Esophagus muscularis mucosa (tissue), 3 donors: ENCODE results near the gene DAPK2.

Source experiments
- CTCF ChIP-seq, 3 experiments: fragments of 200-600 bp in 2 of 3; fragments of 450-650 bp in 1 of 3; sonication (generic) in 2 of 3; IDR thresholded peaks; one replicate each; pipeline ENCODE4 v1.5.1; 2017 to 2019; ENCODE audit warnings: antibody characterized with exemption in 3 of 3, mild to moderate bottlenecking in 2 of 3, moderate library complexity in 1 of 3
- POLR2A ChIP-seq: fragments of 450-650 bp; IDR thresholded peaks from one replicate; pipeline ENCODE4 v1.6.1; 2017; ENCODE audit warnings: antibody characterized with exemption, moderate library complexity, mild to moderate bottlenecking, low read depth
- POLR2AphosphoS5 ChIP-seq, 2 donors: sonication (generic); formaldehyde crosslinking; IDR thresholded peaks; one replicate each; pipeline ENCODE4 v1.6.1; 2017; ENCODE audit warnings: antibody characterized with exemption in 2 of 2

GRCh38 chr15:63874616-63875015, 171.7 kb downstream of the DAPK2 start:
- TF ChIP-seq CTCF (IDR thresholded peaks at IDR 0.05) (no peak), POLR2AphosphoS5 (IDR thresholded peaks at IDR 0.05) (no peak), POLR2A (no peak)
